Caco-2 (cell line): ENCODE data around the gene ASCC1. TPM values are rescaled to one million over a fixed set of nuclear protein-coding genes. Genes with fewer than 3 reads are reported as not detected.

Source experiments
- BruUV-seq: library from RNA; stranded (reverse); fragments of 400-500 nt; replicated peaks from 2 replicates; lab custom pipeline; 2021; lab: Mats Ljungman, UMichigan
- CTCF ChIA-PET: fragments of 300-600 bp; sonication (Branson Sonifier 250); formaldehyde crosslinking; loops from one replicate; lab custom pipeline; 2022; ENCODE audit warnings: antibody characterized with exemption; lab: Charles Lee
- POLR2A ChIA-PET: fragments of 300-600 bp; sonication (Branson Sonifier 250); formaldehyde crosslinking; loops from one replicate; lab custom pipeline; 2022; ENCODE audit warnings: antibody characterized with exemption; lab: Charles Lee
- DNase-seq, 2 experiments: peaks; one replicate each; pipeline versions ENCODE4 v3.0.0 to v3.0.0-alpha.2; 2020 to 2022
- H3K27me3 ChIP-seq: replicated peaks from 2 replicates; pipeline ENCODE4 v1.6.0; 2011; ENCODE audit warnings: low read length; ENCODE audit not compliant: control insufficient read depth, insufficient read depth
- H3K36me3 ChIP-seq: 2 replicates; pipeline ENCODE4 v1.5.1; 2011; ENCODE audit warnings: low read length; ENCODE audit not compliant: control insufficient read depth, insufficient read depth
- H3K4me1 ChIP-seq: fragments of 250-450 bp; sonication (Bioruptor Pico); 2 replicates; pipeline ENCODE4 v1.5.1; 2020; ENCODE audit warnings: mild to moderate bottlenecking
- H3K4me3 ChIP-seq: 2 replicates; pipeline ENCODE4 v1.5.1; 2011; ENCODE audit warnings: low read depth, mild to moderate bottlenecking, control low read depth, low read length
- H3K9me3 ChIP-seq: fragments of 250-450 bp; sonication (Bioruptor Pico); 2 replicates; pipeline ENCODE4 v1.5.1; 2020; ENCODE audit warnings: mild to moderate bottlenecking, moderate library complexity
- H3K27ac Mint-ChIP-seq: one replicate; pipeline ENCODE4 v1.8.0; 2022; ENCODE audit warnings: mixed read lengths; ENCODE audit not compliant: unreplicated experiment
- H3K27me3 Mint-ChIP-seq: one replicate; pipeline ENCODE4 v1.8.0; 2022; ENCODE audit warnings: mixed read lengths; ENCODE audit not compliant: insufficient read depth, unreplicated experiment
- H3K36me3 Mint-ChIP-seq: one replicate; pipeline ENCODE4 v1.8.0; 2022; ENCODE audit warnings: mild to moderate bottlenecking, mixed read lengths; ENCODE audit not compliant: insufficient read depth, unreplicated experiment
- H3K4me1 Mint-ChIP-seq: one replicate; pipeline ENCODE4 v1.8.0; 2022; ENCODE audit warnings: low read depth, mixed read lengths; ENCODE audit not compliant: unreplicated experiment
- H3K4me3 Mint-ChIP-seq: one replicate; pipeline ENCODE4 v1.8.0; 2022; ENCODE audit warnings: mild to moderate bottlenecking, moderate library complexity, mixed read lengths; ENCODE audit not compliant: unreplicated experiment
- H3K9me3 Mint-ChIP-seq: one replicate; pipeline ENCODE4 v1.8.0; 2022; ENCODE audit warnings: mixed read lengths; ENCODE audit not compliant: unreplicated experiment
- intact Hi-C: fragments of 100-400 bp; cut with micrococcal nuclease; formaldehyde crosslinking; loops from one replicate; pipeline ENCODE4 v1.10.0; 2022; ENCODE audit not compliant: unreplicated experiment
- total RNA-seq: library from RNA; stranded (reverse); gene quantifications from 2 replicates; pipeline ENCODE4 v1.2.3, GENCODE V29; 2022
- TF ChIP-seq, protein P1 (sequence below), 2 experiments: fragments of 200-600 bp in 1 of 2; IDR thresholded peaks; 1 replicate in 1 of 2; 2 replicates in 1 of 2; pipeline versions ENCODE4 v1.5.1 to v1.8.0; 2011 to 2022; ENCODE audit warnings: antibody characterized with exemption in 1 of 2, control low read depth in 1 of 2, inconsistent platforms in 1 of 2, low read depth in 1 of 2, low read length in 1 of 2, mild to moderate bottlenecking in 1 of 2, moderate library complexity in 1 of 2; ENCODE audit not compliant: insufficient read depth in 1 of 2, severe bottlenecking in 1 of 2, unreplicated experiment in 1 of 2

The ASCC1 gene
- total RNA-seq, 1 experiment from 2014 or later, result 73.7 TPM

DNA sequence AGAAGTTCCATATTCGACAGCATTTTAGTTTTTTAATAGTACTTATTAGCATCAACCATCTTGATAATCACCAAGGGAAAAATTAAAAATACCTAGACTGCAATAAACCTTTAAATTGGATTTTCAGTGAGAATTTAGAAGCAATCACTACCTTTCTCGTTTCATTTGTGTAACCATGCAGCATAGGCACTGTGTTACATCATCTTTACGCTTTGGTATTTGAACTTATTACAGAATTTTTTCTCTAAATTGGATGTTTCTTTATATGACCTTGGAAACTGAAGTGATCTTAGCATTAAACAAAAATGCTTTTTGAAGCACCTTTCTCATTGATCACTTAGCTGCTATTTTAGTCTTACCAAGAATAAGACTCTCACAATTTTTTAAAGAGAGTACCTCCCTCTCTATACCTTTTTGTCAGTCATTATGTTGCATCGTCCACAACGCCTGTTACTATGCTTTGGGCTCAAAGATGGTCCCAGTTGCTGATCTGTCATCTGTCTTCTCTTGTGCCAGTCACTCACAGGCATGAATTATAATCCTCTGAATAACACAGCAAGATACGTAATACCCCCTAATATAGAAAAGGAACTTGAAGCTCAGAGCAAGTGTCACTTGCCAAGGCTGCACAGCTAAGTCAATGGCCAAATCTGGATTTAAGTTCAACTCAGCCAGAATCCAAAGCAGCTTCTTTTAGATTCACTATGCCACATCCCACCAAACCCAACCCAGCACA lies 19.6 kb upstream of the ASCC1 start:
- no peaks in the 10 kb centered on the region for H3K9me3 Mint-ChIP-seq

DNA sequence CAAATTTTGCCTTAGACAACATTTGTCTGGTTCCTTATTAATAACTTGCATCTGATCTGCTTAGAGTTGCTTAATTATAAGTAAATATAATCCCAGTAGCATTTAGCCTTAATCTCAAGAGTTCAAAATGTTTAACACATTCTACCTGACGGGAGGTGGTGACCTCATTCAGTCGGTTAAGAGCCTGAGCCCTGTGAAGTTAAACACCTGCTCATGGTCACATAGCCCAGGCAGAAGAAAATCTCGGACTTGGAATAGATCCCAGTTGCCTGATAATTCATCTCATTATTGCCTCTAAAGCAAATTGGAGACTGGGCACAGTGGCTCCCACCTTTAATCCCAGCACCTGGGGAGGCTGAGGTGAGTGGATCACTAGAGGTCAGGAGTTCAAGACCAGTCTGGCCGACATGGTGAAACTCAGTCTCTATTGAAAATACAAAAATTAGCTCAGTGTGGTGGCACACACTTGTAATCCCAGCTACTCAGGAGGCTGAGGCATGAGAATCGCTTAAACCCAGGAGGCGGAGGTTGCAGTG lies 18.6 kb upstream of the ASCC1 start:
- CTCF ChIA-PET, result no interaction called here
- DNase-seq, result no peak
- TF ChIP-seq, protein P1, sequence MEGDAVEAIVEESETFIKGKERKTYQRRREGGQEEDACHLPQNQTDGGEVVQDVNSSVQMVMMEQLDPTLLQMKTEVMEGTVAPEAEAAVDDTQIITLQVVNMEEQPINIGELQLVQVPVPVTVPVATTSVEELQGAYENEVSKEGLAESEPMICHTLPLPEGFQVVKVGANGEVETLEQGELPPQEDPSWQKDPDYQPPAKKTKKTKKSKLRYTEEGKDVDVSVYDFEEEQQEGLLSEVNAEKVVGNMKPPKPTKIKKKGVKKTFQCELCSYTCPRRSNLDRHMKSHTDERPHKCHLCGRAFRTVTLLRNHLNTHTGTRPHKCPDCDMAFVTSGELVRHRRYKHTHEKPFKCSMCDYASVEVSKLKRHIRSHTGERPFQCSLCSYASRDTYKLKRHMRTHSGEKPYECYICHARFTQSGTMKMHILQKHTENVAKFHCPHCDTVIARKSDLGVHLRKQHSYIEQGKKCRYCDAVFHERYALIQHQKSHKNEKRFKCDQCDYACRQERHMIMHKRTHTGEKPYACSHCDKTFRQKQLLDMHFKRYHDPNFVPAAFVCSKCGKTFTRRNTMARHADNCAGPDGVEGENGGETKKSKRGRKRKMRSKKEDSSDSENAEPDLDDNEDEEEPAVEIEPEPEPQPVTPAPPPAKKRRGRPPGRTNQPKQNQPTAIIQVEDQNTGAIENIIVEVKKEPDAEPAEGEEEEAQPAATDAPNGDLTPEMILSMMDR (IDR thresholded peaks at IDR 0.05; ENCODE audit: insufficient read depth in 1 of 2, low read depth in 1 of 2, low read length in 1 of 2, severe bottlenecking in 1 of 2, unreplicated experiment in 1 of 2), result no peak
- intact Hi-C loops, result no loop called here
- H3K4me3 ChIP-seq, result no peak overlapping the region
- H3K4me3 Mint-ChIP-seq, result no peak overlapping the region
- BruUV-seq, result no TSS peak
- H3K27me3 ChIP-seq, result no peaks in the 10 kb centered on the region
- POLR2A ChIA-PET, result interaction anchor here (0.7 kb wide), 1 partner anchor 129 kb away, joined by 4 read pairs; no protein-coding TSS in a partner anchor
- H3K27ac Mint-ChIP-seq, result no peak overlapping the region
- peaks cover 13% of the 10 kb centered on the region for H3K4me1 Mint-ChIP-seq
- H3K9me3 Mint-ChIP-seq, result no peaks in the 10 kb centered on the region
- peaks cover 66% of the 10 kb centered on the region for H3K36me3 Mint-ChIP-seq
- no peaks in the 10 kb centered on the region for H3K4me1 ChIP-seq
- peaks cover 4% of the 10 kb centered on the region for H3K36me3 ChIP-seq
- no peaks in the 10 kb centered on the region for H3K9me3 ChIP-seq
- H3K27me3 Mint-ChIP-seq, result no peaks in the 10 kb centered on the region

More for the DNA sequence above, 19.6 kb upstream of the ASCC1 start:
- no peaks in the 10 kb centered on the region for H3K4me1 ChIP-seq
- intact Hi-C loops, result no loop called here
- H3K36me3 ChIP-seq, result peaks cover 4% of the 10 kb centered on the region
- DNase-seq, result no peak
- POLR2A ChIA-PET, result no interaction called here
- Mint-ChIP-seq H3K27me3 (no peaks in the 10 kb centered on the region), H3K4me1 (peaks cover 4% of the 10 kb centered on the region), H3K36me3 (peaks cover 64% of the 10 kb centered on the region), H3K27ac (no peak overlapping the region), H3K4me3 (no peak overlapping the region)
- CTCF ChIA-PET, result no interaction called here
- BruUV-seq, result no TSS peak
- H3K4me3 ChIP-seq, result no peak overlapping the region
- TF ChIP-seq, protein P1 (IDR thresholded peaks at IDR 0.05; ENCODE audit: insufficient read depth in 1 of 2, low read depth in 1 of 2, low read length in 1 of 2, severe bottlenecking in 1 of 2, unreplicated experiment in 1 of 2), result no peak
- no peaks in the 10 kb centered on the region for H3K9me3 ChIP-seq
- no peaks in the 10 kb centered on the region for H3K27me3 ChIP-seq

DNA sequence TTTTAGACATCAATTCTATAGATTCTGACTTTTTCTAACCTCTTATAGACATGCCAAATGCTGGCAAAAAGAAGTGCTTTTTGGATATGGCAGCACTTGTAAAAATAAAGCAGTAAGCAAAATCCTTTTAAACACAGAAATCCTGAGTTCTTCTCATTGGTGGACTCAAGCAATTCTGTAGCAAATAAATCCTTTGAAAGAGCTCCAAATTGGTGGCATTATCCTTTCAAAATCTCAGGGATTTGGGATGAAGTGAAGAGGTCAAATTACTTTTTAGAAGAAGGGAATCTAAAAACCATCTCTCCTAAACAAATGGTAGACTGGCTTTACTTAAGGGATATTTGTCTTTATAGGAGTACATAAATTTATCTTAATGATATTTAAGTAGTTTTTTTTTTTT lies 17.5 kb upstream of the ASCC1 start:
- H3K4me1 Mint-ChIP-seq, result peaks cover 18% of the 10 kb centered on the region
- ChIA-PET CTCF (no interaction called here), POLR2A (interaction anchor here (0.6 kb wide), 2 partner anchors 87 to 181 kb away, joined by 4 to 12 read pairs; no protein-coding TSS in a partner anchor)

More for the DNA sequence above, 17.5 kb upstream of the ASCC1 start:
- Mint-ChIP-seq H3K27me3 (no peaks in the 10 kb centered on the region), H3K4me3 (no peak overlapping the region), H3K36me3 (peaks cover 70% of the 10 kb centered on the region), H3K9me3 (no peaks in the 10 kb centered on the region), H3K27ac (no peak overlapping the region)
- intact Hi-C loops, result no loop called here
- Histone ChIP-seq H3K4me3 (no peak overlapping the region), H3K4me1 (no peaks in the 10 kb centered on the region), H3K9me3 (no peaks in the 10 kb centered on the region), H3K27me3 (no peaks in the 10 kb centered on the region), H3K36me3 (peaks cover 4% of the 10 kb centered on the region)
- BruUV-seq, result no TSS peak
- TF ChIP-seq, protein P1 (IDR thresholded peaks at IDR 0.05; ENCODE audit: insufficient read depth in 1 of 2, low read depth in 1 of 2, low read length in 1 of 2, severe bottlenecking in 1 of 2, unreplicated experiment in 1 of 2), result no peak
- no peak for DNase-seq
